HEK293 (cell line): ENCODE measurements around the gene ANKRD35.
"Not testable (repeated sequence)": the region's sequence is repeated elsewhere in the genome, so short reads cannot be mapped to it uniquely, and the experiment has no call there.

Experiments used
- CTCF ChIA-PET: fragments of 350-600 bp; formaldehyde crosslinking; extraction: SDS; loops from one replicate; lab custom pipeline; 2021; ENCODE audit warnings: antibody characterized with exemption; lab: Yijun Ruan, JAX
- POLR2A ChIA-PET: fragments of 300-600 bp; formaldehyde crosslinking; extraction: SDS; loops from one replicate; lab custom pipeline; 2020; ENCODE audit warnings: antibody characterized with exemption, inconsistent platforms; lab: Yijun Ruan, JAX
- H3K27ac ChIP-seq: fragments of 200-500 bp; sonication (Bioruptor generic); 2 replicates; pipeline ENCODE4 v1.5.1; 2014; ENCODE audit warnings: low read depth, low read length, control low read depth, inconsistent platforms; ENCODE audit errors: extremely low read depth
- H3K36me3 ChIP-seq, 2 experiments: fragments of 200-500 bp in 1 of 2; sonication (Bioruptor generic) in 1 of 2; 1 replicate in 1 of 2; 2 replicates in 1 of 2; pipeline ENCODE4 v1.5.1; 2014 to 2017; ENCODE audit warnings: inconsistent platforms in 2 of 2, low read length in 2 of 2; ENCODE audit not compliant: control insufficient read depth in 2 of 2, insufficient read depth in 1 of 2
- H3K4me1 ChIP-seq: fragments of 200-500 bp; sonication (Bioruptor generic); 2 replicates; pipeline ENCODE4 v1.5.1; 2014; ENCODE audit warnings: mild to moderate bottlenecking, low read length, inconsistent platforms; ENCODE audit not compliant: control insufficient read depth, insufficient read depth
- H3K4me3 ChIP-seq: 2 replicates; pipeline ENCODE4 v1.5.1; 2011; ENCODE audit warnings: low read depth, mild to moderate bottlenecking, control low read depth, low read length, moderate library complexity
- H3K9me3 ChIP-seq: fragments of 200-500 bp; sonication (Bioruptor generic); 2 replicates; pipeline ENCODE4 v1.5.1; 2014; ENCODE audit warnings: low read depth, low read length, inconsistent platforms; ENCODE audit not compliant: control insufficient read depth, insufficient read depth
- ZNF121 ChIP-seq: fragments of 450-650 bp; formaldehyde crosslinking; IDR thresholded peaks from 2 replicates; pipeline ENCODE4 v1.5.1; 2016; ENCODE audit warnings: missing biosample characterization, missing genetic modification characterization
- ZNF366 ChIP-seq: fragments of 450-650 bp; formaldehyde crosslinking; conservative IDR thresholded peaks from 2 replicates; pipeline ENCODE4 v1.5.1; 2016; ENCODE audit warnings: missing biosample characterization, missing genetic modification characterization
- ZNF391 ChIP-seq: fragments of 450-650 bp; formaldehyde crosslinking; IDR thresholded peaks from 2 replicates; pipeline ENCODE4 v1.5.1; 2016; ENCODE audit warnings: low read depth, missing biosample characterization, missing genetic modification characterization, borderline replicate concordance
- ZNF501 ChIP-seq: fragments of 450-650 bp; formaldehyde crosslinking; IDR thresholded peaks from 2 replicates; pipeline ENCODE4 v1.5.1; 2016; ENCODE audit warnings: missing biosample characterization, missing genetic modification characterization
- ZNF701 ChIP-seq: fragments of 450-650 bp; formaldehyde crosslinking; IDR thresholded peaks from 2 replicates; pipeline ENCODE4 v1.5.1; 2016; ENCODE audit warnings: missing biosample characterization, missing genetic modification characterization
- ZSCAN16 ChIP-seq: fragments of 450-650 bp; formaldehyde crosslinking; IDR thresholded peaks from 2 replicates; pipeline ENCODE4 v1.5.1; 2016; ENCODE audit warnings: missing biosample characterization, missing genetic modification characterization
- ZXDB ChIP-seq: fragments of 450-650 bp; formaldehyde crosslinking; IDR thresholded peaks from 2 replicates; pipeline ENCODE4 v1.5.1; 2016; ENCODE audit warnings: missing biosample characterization, missing genetic modification characterization
- TF ChIP-seq, protein P1 (sequence below): fragments of 450-650 bp; formaldehyde crosslinking; IDR thresholded peaks from 2 replicates; pipeline ENCODE4 v1.5.1; 2016; ENCODE audit warnings: missing biosample characterization, missing genetic modification characterization, borderline replicate concordance
- TF ChIP-seq, protein P2 (sequence below): fragments of 450-650 bp; formaldehyde crosslinking; optimal IDR thresholded peaks from 2 replicates; pipeline ENCODE3; 2016; ENCODE audit warnings: missing biosample characterization, mild to moderate bottlenecking, missing genetic modification characterization
- TF ChIP-seq, protein P3 (sequence below): fragments of 450-650 bp; IDR thresholded peaks from 2 replicates; pipeline ENCODE4 v1.5.1; 2018; ENCODE audit warnings: missing biosample characterization, missing genetic modification characterization
- TF ChIP-seq, protein P4 (sequence below): fragments of 450-650 bp; formaldehyde crosslinking; IDR thresholded peaks from 2 replicates; pipeline ENCODE4 v1.5.1; 2016; ENCODE audit warnings: missing biosample characterization, missing genetic modification characterization
- TF ChIP-seq, protein P5 (sequence below): fragments of 450-650 bp; formaldehyde crosslinking; IDR thresholded peaks from 2 replicates; pipeline ENCODE4 v1.5.1; 2017; ENCODE audit warnings: missing biosample characterization, mild to moderate bottlenecking, missing genetic modification characterization, moderate library complexity

The ANKRD35 gene

DNA sequence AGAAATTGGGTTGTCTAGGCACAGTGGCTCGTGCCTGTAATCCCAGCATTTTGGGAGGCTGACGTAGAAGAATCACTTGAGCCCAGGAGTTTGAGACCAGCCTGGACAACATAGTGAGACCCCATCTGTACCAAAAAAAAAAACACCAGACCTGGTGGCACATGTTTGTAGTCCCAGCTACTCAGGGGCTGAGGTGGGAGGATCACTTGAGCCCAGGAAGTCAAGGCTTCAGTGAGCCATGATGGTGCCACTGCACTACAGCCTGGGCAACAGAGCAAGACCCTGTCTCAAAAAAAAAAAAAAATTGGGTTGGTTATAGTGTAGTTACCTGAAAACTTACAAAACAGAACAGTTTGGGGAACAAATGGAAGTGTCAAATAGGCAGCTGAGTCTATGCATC lies 54.9 kb downstream of the ANKRD35 start:
- H3K4me1 ChIP-seq, H3K4me3 ChIP-seq, H3K9me3 ChIP-seq, POLR2A ChIA-PET, H3K27ac ChIP-seq: not testable (repeated sequence)
- CTCF ChIA-PET: interaction anchor here (13.7 kb wide), 1 partner anchor 16 kb away, joined by 112 read pairs; the partner anchor contains the start of gene NUDT17
- peaks cover 75 to 95% of the 10 kb centered on the region in 2 experiments for H3K36me3 ChIP-seq
- TF ChIP-seq ZNF121 (tag by site-specific recombination): peak; percentile 97

DNA sequence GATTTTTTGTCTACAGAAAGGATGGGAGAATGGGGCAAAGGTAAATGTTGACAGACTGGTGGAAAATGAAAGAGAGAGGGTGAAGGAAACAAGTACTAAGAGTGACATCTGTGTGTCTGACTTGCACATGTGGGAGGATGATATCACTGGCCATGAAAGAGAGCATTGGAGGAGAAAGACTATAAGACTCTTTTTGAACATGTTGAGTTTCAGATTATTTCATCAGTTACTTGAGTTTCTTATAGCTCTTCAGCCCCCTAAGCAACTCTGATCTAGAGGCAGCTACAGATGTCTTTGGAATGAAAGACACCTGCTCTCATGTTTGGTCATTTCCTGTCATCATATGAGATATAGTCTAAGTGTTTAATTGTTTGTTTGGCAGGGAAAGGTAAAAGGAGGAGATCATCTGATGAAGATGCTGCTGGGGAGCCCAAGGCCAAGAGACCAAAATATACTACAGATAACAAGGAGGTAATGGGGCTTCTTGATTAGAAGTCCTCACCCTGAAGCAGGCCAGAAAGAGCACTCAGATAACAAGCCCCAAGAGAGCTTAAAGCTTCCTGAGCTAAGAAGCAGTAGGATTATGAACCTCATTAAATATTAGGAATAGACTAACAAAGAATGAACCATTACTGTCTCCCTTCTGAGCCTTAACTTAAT lies 57.2 kb downstream of the ANKRD35 start:
- no peak overlapping the region for H3K27ac ChIP-seq
- H3K4me3 ChIP-seq: no peak overlapping the region
- TF ChIP-seq ZNF391 (tag by site-specific recombination) (no peak), ZNF501 (no peak), ZNF701 (tag by site-specific recombination) (no peak), ZSCAN16 (tag by site-specific recombination) (no peak), ZXDB (tag by site-specific recombination) (no peak), ZNF366 (tag by site-specific recombination) (no peak)
- TF ChIP-seq, protein P1, sequence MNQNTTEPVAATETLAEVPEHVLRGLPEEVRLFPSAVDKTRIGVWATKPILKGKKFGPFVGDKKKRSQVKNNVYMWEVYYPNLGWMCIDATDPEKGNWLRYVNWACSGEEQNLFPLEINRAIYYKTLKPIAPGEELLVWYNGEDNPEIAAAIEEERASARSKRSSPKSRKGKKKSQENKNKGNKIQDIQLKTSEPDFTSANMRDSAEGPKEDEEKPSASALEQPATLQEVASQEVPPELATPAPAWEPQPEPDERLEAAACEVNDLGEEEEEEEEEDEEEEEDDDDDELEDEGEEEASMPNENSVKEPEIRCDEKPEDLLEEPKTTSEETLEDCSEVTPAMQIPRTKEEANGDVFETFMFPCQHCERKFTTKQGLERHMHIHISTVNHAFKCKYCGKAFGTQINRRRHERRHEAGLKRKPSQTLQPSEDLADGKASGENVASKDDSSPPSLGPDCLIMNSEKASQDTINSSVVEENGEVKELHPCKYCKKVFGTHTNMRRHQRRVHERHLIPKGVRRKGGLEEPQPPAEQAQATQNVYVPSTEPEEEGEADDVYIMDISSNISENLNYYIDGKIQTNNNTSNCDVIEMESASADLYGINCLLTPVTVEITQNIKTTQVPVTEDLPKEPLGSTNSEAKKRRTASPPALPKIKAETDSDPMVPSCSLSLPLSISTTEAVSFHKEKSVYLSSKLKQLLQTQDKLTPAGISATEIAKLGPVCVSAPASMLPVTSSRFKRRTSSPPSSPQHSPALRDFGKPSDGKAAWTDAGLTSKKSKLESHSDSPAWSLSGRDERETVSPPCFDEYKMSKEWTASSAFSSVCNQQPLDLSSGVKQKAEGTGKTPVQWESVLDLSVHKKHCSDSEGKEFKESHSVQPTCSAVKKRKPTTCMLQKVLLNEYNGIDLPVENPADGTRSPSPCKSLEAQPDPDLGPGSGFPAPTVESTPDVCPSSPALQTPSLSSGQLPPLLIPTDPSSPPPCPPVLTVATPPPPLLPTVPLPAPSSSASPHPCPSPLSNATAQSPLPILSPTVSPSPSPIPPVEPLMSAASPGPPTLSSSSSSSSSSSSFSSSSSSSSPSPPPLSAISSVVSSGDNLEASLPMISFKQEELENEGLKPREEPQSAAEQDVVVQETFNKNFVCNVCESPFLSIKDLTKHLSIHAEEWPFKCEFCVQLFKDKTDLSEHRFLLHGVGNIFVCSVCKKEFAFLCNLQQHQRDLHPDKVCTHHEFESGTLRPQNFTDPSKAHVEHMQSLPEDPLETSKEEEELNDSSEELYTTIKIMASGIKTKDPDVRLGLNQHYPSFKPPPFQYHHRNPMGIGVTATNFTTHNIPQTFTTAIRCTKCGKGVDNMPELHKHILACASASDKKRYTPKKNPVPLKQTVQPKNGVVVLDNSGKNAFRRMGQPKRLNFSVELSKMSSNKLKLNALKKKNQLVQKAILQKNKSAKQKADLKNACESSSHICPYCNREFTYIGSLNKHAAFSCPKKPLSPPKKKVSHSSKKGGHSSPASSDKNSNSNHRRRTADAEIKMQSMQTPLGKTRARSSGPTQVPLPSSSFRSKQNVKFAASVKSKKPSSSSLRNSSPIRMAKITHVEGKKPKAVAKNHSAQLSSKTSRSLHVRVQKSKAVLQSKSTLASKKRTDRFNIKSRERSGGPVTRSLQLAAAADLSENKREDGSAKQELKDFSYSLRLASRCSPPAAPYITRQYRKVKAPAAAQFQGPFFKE: no peak
- TF ChIP-seq, protein P2, sequence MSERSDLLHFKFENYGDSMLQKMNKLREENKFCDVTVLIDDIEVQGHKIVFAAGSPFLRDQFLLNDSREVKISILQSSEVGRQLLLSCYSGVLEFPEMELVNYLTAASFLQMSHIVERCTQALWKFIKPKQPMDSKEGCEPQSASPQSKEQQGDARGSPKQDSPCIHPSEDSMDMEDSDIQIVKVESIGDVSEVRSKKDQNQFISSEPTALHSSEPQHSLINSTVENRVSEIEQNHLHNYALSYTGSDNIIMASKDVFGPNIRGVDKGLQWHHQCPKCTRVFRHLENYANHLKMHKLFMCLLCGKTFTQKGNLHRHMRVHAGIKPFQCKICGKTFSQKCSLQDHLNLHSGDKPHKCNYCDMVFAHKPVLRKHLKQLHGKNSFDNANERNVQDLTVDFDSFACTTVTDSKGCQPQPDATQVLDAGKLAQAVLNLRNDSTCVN (tag by site-specific recombination): no peak
- TF ChIP-seq, protein P3, sequence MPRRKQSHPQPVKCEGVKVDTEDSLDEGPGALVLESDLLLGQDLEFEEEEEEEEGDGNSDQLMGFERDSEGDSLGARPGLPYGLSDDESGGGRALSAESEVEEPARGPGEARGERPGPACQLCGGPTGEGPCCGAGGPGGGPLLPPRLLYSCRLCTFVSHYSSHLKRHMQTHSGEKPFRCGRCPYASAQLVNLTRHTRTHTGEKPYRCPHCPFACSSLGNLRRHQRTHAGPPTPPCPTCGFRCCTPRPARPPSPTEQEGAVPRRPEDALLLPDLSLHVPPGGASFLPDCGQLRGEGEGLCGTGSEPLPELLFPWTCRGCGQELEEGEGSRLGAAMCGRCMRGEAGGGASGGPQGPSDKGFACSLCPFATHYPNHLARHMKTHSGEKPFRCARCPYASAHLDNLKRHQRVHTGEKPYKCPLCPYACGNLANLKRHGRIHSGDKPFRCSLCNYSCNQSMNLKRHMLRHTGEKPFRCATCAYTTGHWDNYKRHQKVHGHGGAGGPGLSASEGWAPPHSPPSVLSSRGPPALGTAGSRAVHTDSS (tag by site-specific recombination): no peak
- TF ChIP-seq, protein P4, sequence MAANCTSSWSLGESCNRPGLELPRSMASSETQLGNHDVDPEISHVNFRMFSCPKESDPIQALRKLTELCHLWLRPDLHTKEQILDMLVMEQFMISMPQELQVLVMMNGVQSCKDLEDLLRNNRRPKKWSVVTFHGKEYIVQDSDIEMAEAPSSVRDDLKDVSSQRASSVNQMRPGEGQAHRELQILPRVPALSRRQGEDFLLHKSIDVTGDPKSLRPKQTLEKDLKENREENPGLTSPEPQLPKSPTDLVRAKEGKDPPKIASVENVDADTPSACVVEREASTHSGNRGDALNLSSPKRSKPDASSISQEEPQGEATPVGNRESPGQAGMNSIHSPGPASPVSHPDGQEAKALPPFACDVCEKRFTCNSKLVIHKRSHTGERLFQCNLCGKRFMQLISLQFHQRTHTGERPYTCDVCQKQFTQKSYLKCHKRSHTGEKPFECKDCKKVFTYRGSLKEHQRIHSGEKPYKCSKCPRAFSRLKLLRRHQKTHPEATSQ: no peak
- TF ChIP-seq, protein P5, sequence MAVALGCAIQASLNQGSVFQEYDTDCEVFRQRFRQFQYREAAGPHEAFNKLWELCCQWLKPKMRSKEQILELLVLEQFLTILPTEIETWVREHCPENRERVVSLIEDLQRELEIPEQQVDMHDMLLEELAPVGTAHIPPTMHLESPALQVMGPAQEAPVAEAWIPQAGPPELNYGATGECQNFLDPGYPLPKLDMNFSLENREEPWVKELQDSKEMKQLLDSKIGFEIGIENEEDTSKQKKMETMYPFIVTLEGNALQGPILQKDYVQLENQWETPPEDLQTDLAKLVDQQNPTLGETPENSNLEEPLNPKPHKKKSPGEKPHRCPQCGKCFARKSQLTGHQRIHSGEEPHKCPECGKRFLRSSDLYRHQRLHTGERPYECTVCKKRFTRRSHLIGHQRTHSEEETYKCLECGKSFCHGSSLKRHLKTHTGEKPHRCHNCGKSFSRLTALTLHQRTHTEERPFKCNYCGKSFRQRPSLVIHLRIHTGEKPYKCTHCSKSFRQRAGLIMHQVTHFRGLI (tag by site-specific recombination): no peak
- TF ChIP-seq, all 188 proteins: peak for 0
- ChIA-PET CTCF (interaction anchor here (13.7 kb wide), 1 partner anchor 18 kb away, joined by 112 read pairs; the partner anchor contains the start of gene NUDT17), POLR2A (interaction anchor here (0.5 kb wide), 1 partner anchor 105 kb away, joined by 3 read pairs; no protein-coding TSS in a partner anchor)
- Histone ChIP-seq H3K9me3 (no peaks in the 10 kb centered on the region), H3K4me1 (no peaks in the 10 kb centered on the region), H3K36me3 (peaks cover 56 to 76% of the 10 kb centered on the region in 2 experiments)
